HG03103 (cell line): ENCODE measurements around the gene ASB10.

Source experiments
- ATAC-seq: cut with Tn5 transposase; IDR thresholded peaks from one replicate; pipeline ENCODE4 v1.9.1; 2021; ENCODE audit warnings: low read depth; ENCODE audit not compliant: unreplicated experiment

ASB10 gene

GRCh38 chr7:151167197-151167961 lies 19.7 kb downstream of the ASB10 start, which contains the start of gene GBX1:
GBX1 (minus strand) TSS chr7:151167694; CDS start chr7:151167548, 146 bp downstream.
- no peak for ATAC-seq

- no peak for ATAC-seq
These were observed 20.3 kb downstream of the ASB10 start for GRCh38 chr7:151166629-151167196.

- no peak for ATAC-seq
These were observed 25.3 kb downstream of the ASB10 start for GRCh38 chr7:151161757-151162156.

- ATAC-seq, result no peak
These were observed 29.3 kb downstream of the ASB10 start for GRCh38 chr7:151157645-151158329.

GRCh38 chr7:151152643-151153513 lies 34.2 kb downstream of the ASB10 start:
- ATAC-seq, result no peak

GRCh38 chr7:151150388-151150787 lies 36.7 kb downstream of the ASB10 start:
- no peak for ATAC-seq

- ATAC-seq, result no peak
These were observed 38.5 kb downstream of the ASB10 start for GRCh38 chr7:151148319-151149259.

GRCh38 chr7:151146761-151147160 lies 40.3 kb downstream of the ASB10 start:
- no peak for ATAC-seq

GRCh38 chr7:151144387-151144786 lies 42.7 kb downstream of the ASB10 start:
- no peak for ATAC-seq

GRCh38 chr7:151143261-151144015 lies 43.6 kb downstream of the ASB10 start:
- ATAC-seq, result no peak

- ATAC-seq, result no peak
These were observed 44.4 kb downstream of the ASB10 start for GRCh38 chr7:151142686-151143040.

- no peak for ATAC-seq
These were observed 45.0 kb downstream of the ASB10 start for GRCh38 chr7:151141855-151142685.

GRCh38 chr7:151141311-151141854 lies 45.7 kb downstream of the ASB10 start:
- no peak for ATAC-seq

- ATAC-seq, result no peak
These were observed 46.2 kb downstream of the ASB10 start for GRCh38 chr7:151140826-151141225.

GRCh38 chr7:151139791-151140190 lies 47.3 kb downstream of the ASB10 start:
- ATAC-seq, result no peak

GRCh38 chr7:151139071-151139790 lies 47.8 kb downstream of the ASB10 start:
- no peak for ATAC-seq

GRCh38 chr7:151138153-151138851 lies 48.7 kb downstream of the ASB10 start:
- no peak for ATAC-seq
